Stomach (tissue), 4 donors: Measurements from ENCODE around the gene TXNRD3.
A peak's percentile ranks its signal among the peaks of the same experiment; 100 is the strongest.

Experiments used
- CTCF ChIP-seq, 7 experiments: fragments of 450-650 bp in 4 of 7; fragments of 200-600 bp in 3 of 7; sonication (generic) in 3 of 7; IDR thresholded peaks; one replicate each; pipeline ENCODE4 v1.5.1; 2016 to 2019; ENCODE audit warnings: antibody characterized with exemption in 7 of 7, control low read depth in 2 of 7, mild to moderate bottlenecking in 1 of 7
- EP300 ChIP-seq: sonication (generic); formaldehyde crosslinking; IDR thresholded peaks from one replicate; pipeline ENCODE4 v1.6.1; 2017; ENCODE audit warnings: antibody characterized with exemption
- POLR2A ChIP-seq, 4 donors: fragments of 450-650 bp; IDR thresholded peaks; one replicate each; pipeline ENCODE4 v1.6.1; 2016; ENCODE audit warnings: antibody characterized with exemption in 4 of 4, control low read depth in 2 of 4, mild to moderate bottlenecking in 1 of 4, moderate library complexity in 1 of 4
- POLR2AphosphoS5 ChIP-seq, 3 donors: sonication (generic); formaldehyde crosslinking; IDR thresholded peaks; one replicate each; pipeline ENCODE4 v1.6.1; 2016; ENCODE audit warnings: antibody characterized with exemption in 3 of 3

GRCh38 chr3:126703512-126704493 lies 48.9 kb upstream of the TXNRD3 start, which contains the start of gene CHCHD6:
- TF ChIP-seq CTCF (IDR thresholded peaks at IDR 0.05) (no peak), POLR2A (IDR thresholded peaks at IDR 0.05) (no peak), POLR2AphosphoS5 (IDR thresholded peaks at IDR 0.05) (peak in 2 of 3 donors; percentile 55 to 72), EP300 (no peak)
